Measurements from ENCODE around the gene WIPF2.

DNA sequence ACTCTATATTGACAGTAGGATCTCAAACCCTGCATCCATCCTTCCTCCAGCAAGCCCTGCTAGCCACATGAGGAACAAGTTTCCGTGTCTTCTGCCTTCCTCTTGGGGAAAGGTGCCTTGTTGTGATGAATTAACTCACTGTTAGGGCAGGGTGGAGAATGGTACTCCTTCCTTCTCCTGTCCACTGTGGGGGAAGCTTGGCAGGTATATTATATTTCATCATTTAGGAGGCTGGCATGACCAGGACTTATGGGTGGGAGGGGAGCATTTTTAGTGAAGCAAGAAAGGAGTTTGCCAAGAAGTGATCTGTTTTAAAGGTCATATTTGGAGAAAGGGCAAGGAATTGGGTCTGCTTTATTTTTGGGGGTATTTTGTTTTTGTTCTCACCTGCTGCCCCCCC is 59.3 kb downstream of the WIPF2 start:
- TF ChIP-seq, protein P1, sequence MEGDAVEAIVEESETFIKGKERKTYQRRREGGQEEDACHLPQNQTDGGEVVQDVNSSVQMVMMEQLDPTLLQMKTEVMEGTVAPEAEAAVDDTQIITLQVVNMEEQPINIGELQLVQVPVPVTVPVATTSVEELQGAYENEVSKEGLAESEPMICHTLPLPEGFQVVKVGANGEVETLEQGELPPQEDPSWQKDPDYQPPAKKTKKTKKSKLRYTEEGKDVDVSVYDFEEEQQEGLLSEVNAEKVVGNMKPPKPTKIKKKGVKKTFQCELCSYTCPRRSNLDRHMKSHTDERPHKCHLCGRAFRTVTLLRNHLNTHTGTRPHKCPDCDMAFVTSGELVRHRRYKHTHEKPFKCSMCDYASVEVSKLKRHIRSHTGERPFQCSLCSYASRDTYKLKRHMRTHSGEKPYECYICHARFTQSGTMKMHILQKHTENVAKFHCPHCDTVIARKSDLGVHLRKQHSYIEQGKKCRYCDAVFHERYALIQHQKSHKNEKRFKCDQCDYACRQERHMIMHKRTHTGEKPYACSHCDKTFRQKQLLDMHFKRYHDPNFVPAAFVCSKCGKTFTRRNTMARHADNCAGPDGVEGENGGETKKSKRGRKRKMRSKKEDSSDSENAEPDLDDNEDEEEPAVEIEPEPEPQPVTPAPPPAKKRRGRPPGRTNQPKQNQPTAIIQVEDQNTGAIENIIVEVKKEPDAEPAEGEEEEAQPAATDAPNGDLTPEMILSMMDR (IDR thresholded peaks at IDR 0.05) = no peak
- TF ChIP-seq POLR2AphosphoS5 (IDR thresholded peaks at IDR 0.05) (no peak), POLR2A (IDR thresholded peaks at IDR 0.05; ENCODE audit: low read depth) (no peak)
